ENCODE data around the gene NPC2.

The NPC2 gene

GRCh38 chr14:74493343-74494261 is 497 bp upstream of the NPC2 start, which contains the start of gene ISCA2:
Gene ISCA2 (plus strand): TSS chr14:74493765. CDS start chr14:74493775, 10 bp downstream.
- DNase-seq (ENCODE audit: insufficient read length, low spot score) (peak; percentile 95), FAIRE-seq (peak; percentile 93)
- TF ChIP-seq POU2F2 (IDR thresholded peaks at IDR 0.05; ENCODE audit: low read depth, low read length) (no peak), TAF1 (IDR thresholded peaks at IDR 0.05; ENCODE audit: low read depth, low read length) (peak; percentile 74), POLR2A (IDR thresholded peaks at IDR 0.05; ENCODE audit: low read depth, low read length) (peak; percentile 71), POLR2AphosphoS5 (IDR thresholded peaks at IDR 0.05; ENCODE audit: low read depth, low read length) (peak; percentile 58), SPI1 (IDR thresholded peaks at IDR 0.05; ENCODE audit: low read depth, low read length) (no peak), PAX5 (IDR thresholded peaks at IDR 0.05; ENCODE audit: insufficient read depth, low read length, severe bottlenecking) (no peak)

GRCh38 chr14:74491956-74492775 is 939 bp downstream of the NPC2 start:
- TF ChIP-seq TAF1 (IDR thresholded peaks at IDR 0.05; ENCODE audit: low read depth, low read length): no peak
- no peak for TF ChIP-seq PAX5 (IDR thresholded peaks at IDR 0.05; ENCODE audit: insufficient read depth, low read length, severe bottlenecking)
- no peak for TF ChIP-seq POLR2A (IDR thresholded peaks at IDR 0.05; ENCODE audit: low read depth, low read length)
- no peak for TF ChIP-seq POLR2AphosphoS5 (IDR thresholded peaks at IDR 0.05; ENCODE audit: low read depth, low read length)
- TF ChIP-seq SPI1 (IDR thresholded peaks at IDR 0.05; ENCODE audit: low read depth, low read length): no peak; the same call in 1 of the 2 replicates
- FAIRE-seq (peak; percentile 83), DNase-seq (ENCODE audit: insufficient read length, low spot score) (no peak)

GRCh38 chr14:74490486-74490885 is 2.6 kb downstream of the NPC2 start:
- no peak for DNase-seq (ENCODE audit: insufficient read length, low spot score)
- FAIRE-seq: no peak
- TF ChIP-seq SPI1 (IDR thresholded peaks at IDR 0.05; ENCODE audit: low read depth, low read length) (no peak), POLR2A (IDR thresholded peaks at IDR 0.05; ENCODE audit: low read depth, low read length) (no peak), PAX5 (IDR thresholded peaks at IDR 0.05; ENCODE audit: insufficient read depth, low read length, severe bottlenecking) (no peak), POU2F2 (IDR thresholded peaks at IDR 0.05; ENCODE audit: low read depth, low read length) (no peak), POLR2AphosphoS5 (IDR thresholded peaks at IDR 0.05; ENCODE audit: low read depth, low read length) (no peak), TAF1 (IDR thresholded peaks at IDR 0.05; ENCODE audit: low read depth, low read length) (no peak)

GRCh38 chr14:74488786-74489397 is 4.2 kb downstream of the NPC2 start:
- no peak for DNase-seq (ENCODE audit: insufficient read length, low spot score)

GRCh38 chr14:74486164-74486563 is 6.9 kb downstream of the NPC2 start:
- DNase-seq (ENCODE audit: insufficient read length, low spot score): no peak
- TF ChIP-seq TAF1 (IDR thresholded peaks at IDR 0.05; ENCODE audit: low read depth, low read length) (no peak), POU2F2 (IDR thresholded peaks at IDR 0.05; ENCODE audit: low read depth, low read length) (no peak), PAX5 (IDR thresholded peaks at IDR 0.05; ENCODE audit: insufficient read depth, low read length, severe bottlenecking) (no peak), POLR2AphosphoS5 (IDR thresholded peaks at IDR 0.05; ENCODE audit: low read depth, low read length) (no peak), POLR2A (IDR thresholded peaks at IDR 0.05; ENCODE audit: low read depth, low read length) (no peak), SPI1 (IDR thresholded peaks at IDR 0.05; ENCODE audit: low read depth, low read length) (no peak)
- FAIRE-seq: no peak

More at GRCh38 chr14:74488786-74489397, 4.2 kb downstream of the NPC2 start:
- no peak for TF ChIP-seq TAF1 (IDR thresholded peaks at IDR 0.05; ENCODE audit: low read depth, low read length)
- TF ChIP-seq SPI1 (IDR thresholded peaks at IDR 0.05; ENCODE audit: low read depth, low read length): peak; percentile 62
- no peak for FAIRE-seq

GRCh38 chr14:74483321-74483720 is 9.8 kb downstream of the NPC2 start:
- DNase-seq (ENCODE audit: insufficient read length, low spot score) (no peak), FAIRE-seq (no peak)
- TF ChIP-seq POU2F2 (IDR thresholded peaks at IDR 0.05; ENCODE audit: low read depth, low read length): no peak
- TF ChIP-seq POLR2AphosphoS5 (IDR thresholded peaks at IDR 0.05; ENCODE audit: low read depth, low read length): no peak
- no peak for TF ChIP-seq POLR2A (IDR thresholded peaks at IDR 0.05; ENCODE audit: low read depth, low read length)
- TF ChIP-seq PAX5 (IDR thresholded peaks at IDR 0.05; ENCODE audit: insufficient read depth, low read length, severe bottlenecking): no peak
- no peak for TF ChIP-seq SPI1 (IDR thresholded peaks at IDR 0.05; ENCODE audit: low read depth, low read length)
- TF ChIP-seq TAF1 (IDR thresholded peaks at IDR 0.05; ENCODE audit: low read depth, low read length): no peak

GRCh38 chr14:74482571-74482970 is 10.5 kb downstream of the NPC2 start:
- no peak for TF ChIP-seq PAX5 (IDR thresholded peaks at IDR 0.05; ENCODE audit: insufficient read depth, low read length, severe bottlenecking)
- TF ChIP-seq POLR2AphosphoS5 (IDR thresholded peaks at IDR 0.05; ENCODE audit: low read depth, low read length): no peak
- no peak for TF ChIP-seq TAF1 (IDR thresholded peaks at IDR 0.05; ENCODE audit: low read depth, low read length)
- TF ChIP-seq SPI1 (IDR thresholded peaks at IDR 0.05; ENCODE audit: low read depth, low read length): no peak
- DNase-seq (ENCODE audit: insufficient read length, low spot score): no peak
- FAIRE-seq: no peak

- TF ChIP-seq TAF1 (IDR thresholded peaks at IDR 0.05; ENCODE audit: low read depth, low read length): no peak
- no peak for TF ChIP-seq PAX5 (IDR thresholded peaks at IDR 0.05; ENCODE audit: insufficient read depth, low read length, severe bottlenecking)
- TF ChIP-seq POU2F2 (IDR thresholded peaks at IDR 0.05; ENCODE audit: low read depth, low read length): no peak
- TF ChIP-seq POLR2AphosphoS5 (IDR thresholded peaks at IDR 0.05; ENCODE audit: low read depth, low read length): no peak
- no peak for TF ChIP-seq POLR2A (IDR thresholded peaks at IDR 0.05; ENCODE audit: low read depth, low read length)
- no peak for TF ChIP-seq SPI1 (IDR thresholded peaks at IDR 0.05; ENCODE audit: low read depth, low read length)
- FAIRE-seq (no peak), DNase-seq (ENCODE audit: insufficient read length, low spot score) (no peak)
Measured at GRCh38 chr14:74480046-74480445, 13.1 kb downstream of the NPC2 start.
